ENCODE results near the gene AJUBA. TPM values are rescaled to one million over a fixed set of nuclear protein-coding genes. Genes with fewer than 3 reads are reported as not detected.
A peak's percentile ranks its signal among the peaks of the same experiment; 100 is the strongest.
"Not testable (repeated sequence)": the region's sequence is repeated elsewhere in the genome, so short reads cannot be mapped to it uniquely, and the experiment has no call there.

Gene AJUBA
- total RNA-seq, 1 donor from 2014 or later = 56.1 TPM

- Mint-ChIP-seq H3K4me3 (no peak overlapping the region), H3K9me3 (no peaks in the 10 kb centered on the region), H3K4me1 (ENCODE audit: unreplicated experiment) (peaks cover 29% of the 10 kb centered on the region), H3K27ac (no peak overlapping the region), H3K27me3 (peaks cover 4% of the 10 kb centered on the region), H3K36me3 (no peaks in the 10 kb centered on the region)
- TF ChIP-seq CTCF (conservative IDR thresholded peaks at IDR 0.05) = no peak
- no peak for DNase-seq (ENCODE audit: extremely low spot score, unreplicated experiment)
These were observed 35.8 kb upstream of the AJUBA start for GRCh38 chr14:23018107-23018506.

- H3K4me1 Mint-ChIP-seq (ENCODE audit: unreplicated experiment) = peaks cover 26% of the 10 kb centered on the region
These were observed 34.7 kb upstream of the AJUBA start for GRCh38 chr14:23017091-23017490.

GRCh38 chr14:23015618-23016017 is 33.3 kb upstream of the AJUBA start:
- DNase-seq (ENCODE audit: extremely low spot score, unreplicated experiment) = no peak
- Mint-ChIP-seq H3K27me3 (peaks cover 4% of the 10 kb centered on the region), H3K27ac (peak overlapping the region; percentile 30), H3K9me3 (no peaks in the 10 kb centered on the region), H3K4me1 (ENCODE audit: unreplicated experiment) (peaks cover 11% of the 10 kb centered on the region), H3K36me3 (no peaks in the 10 kb centered on the region), H3K4me3 (no peak overlapping the region)
- TF ChIP-seq CTCF (conservative IDR thresholded peaks at IDR 0.05) = no peak

More at GRCh38 chr14:23017091-23017490, 34.7 kb upstream of the AJUBA start:
- Mint-ChIP-seq H3K27ac (peak overlapping the region; percentile 29), H3K36me3 (no peaks in the 10 kb centered on the region), H3K9me3 (no peaks in the 10 kb centered on the region), H3K4me3 (no peak overlapping the region), H3K27me3 (peaks cover 4% of the 10 kb centered on the region)
- no peak for TF ChIP-seq CTCF (conservative IDR thresholded peaks at IDR 0.05)
- DNase-seq (ENCODE audit: extremely low spot score, unreplicated experiment) = no peak

GRCh38 chr14:23013749-23014054 is 31.4 kb upstream of the AJUBA start:
- not testable (repeated sequence) for H3K36me3 Mint-ChIP-seq; H3K27me3 Mint-ChIP-seq; H3K27ac Mint-ChIP-seq; H3K9me3 Mint-ChIP-seq; H3K4me3 Mint-ChIP-seq; DNase-seq (ENCODE audit: extremely low spot score, unreplicated experiment)
- peaks cover 14% of the 10 kb centered on the region for H3K4me1 Mint-ChIP-seq (ENCODE audit: unreplicated experiment)

- no peak overlapping the region for H3K27ac Mint-ChIP-seq
- DNase-seq (ENCODE audit: extremely low spot score, unreplicated experiment) = no peak
- H3K4me1 Mint-ChIP-seq (ENCODE audit: unreplicated experiment) = peaks cover 19% of the 10 kb centered on the region
- no peaks in the 10 kb centered on the region for H3K9me3 Mint-ChIP-seq
- H3K36me3 Mint-ChIP-seq = no peaks in the 10 kb centered on the region
- TF ChIP-seq CTCF (conservative IDR thresholded peaks at IDR 0.05) = no peak
- peaks cover 4% of the 10 kb centered on the region for H3K27me3 Mint-ChIP-seq
- no peak overlapping the region for H3K4me3 Mint-ChIP-seq
These were observed 30.9 kb upstream of the AJUBA start for GRCh38 chr14:23013054-23013748.

- H3K36me3 Mint-ChIP-seq = no peaks in the 10 kb centered on the region
These were observed 27.8 kb upstream of the AJUBA start, which contains the start of gene C14orf93 for GRCh38 chr14:23009939-23010726. C14orf93 (minus strand) TSS chr14:23010143; CDS start chr14:22999023, 11,120 bp downstream.

More at GRCh38 chr14:23009939-23010726, 27.8 kb upstream of the AJUBA start, which contains the start of gene C14orf93:
- H3K27me3 Mint-ChIP-seq = no peaks in the 10 kb centered on the region
- peak within 1 kb of the TSS; percentile 92 for H3K27ac Mint-ChIP-seq
- H3K4me3 Mint-ChIP-seq = peak within 1 kb of the TSS; percentile 94
- H3K4me1 Mint-ChIP-seq (ENCODE audit: unreplicated experiment) = peaks cover 29% of the 10 kb centered on the region
- H3K9me3 Mint-ChIP-seq = no peaks in the 10 kb centered on the region
- DNase-seq (ENCODE audit: extremely low spot score, unreplicated experiment) = peak; percentile 81
- no peak for TF ChIP-seq CTCF (conservative IDR thresholded peaks at IDR 0.05)

Measured in type B pancreatic cell (in vitro differentiated cells).